Mammary epithelial cell (primary cell): ENCODE measurements around the gene AKAP6.

Experiments used
- CTCF ChIP-seq, 2 donors: IDR thresholded peaks in 1 of 2; conservative IDR thresholded peaks in 1 of 2; 2 replicates each; pipeline ENCODE4 v1.5.1; 2011 to 2012; ENCODE audit warnings: inconsistent platforms in 2 of 2, low read length in 2 of 2, mild to moderate bottlenecking in 2 of 2, control low read depth in 1 of 2, low read depth in 1 of 2; ENCODE audit not compliant: insufficient read depth in 1 of 2; ENCODE audit errors: extremely low read depth in 1 of 2
- EZH2 ChIP-seq: IDR thresholded peaks from 2 replicates; pipeline ENCODE4 v1.6.1; 2012; ENCODE audit warnings: low read length, inconsistent platforms, borderline replicate concordance

- TF ChIP-seq CTCF (conservative IDR thresholded peaks at IDR 0.05 in 1 of 2, IDR thresholded peaks at IDR 0.05 in 1 of 2; ENCODE audit: extremely low read depth in 1 of 2, insufficient read depth in 1 of 2, low read depth in 1 of 2, low read length in 2 of 2) (no peak), EZH2 (no peak)
Observed at GRCh38 chr14:32820181-32820580, 491.1 kb downstream of the AKAP6 start.
